ENCODE measurements around the gene ZNF407.

ZNF407 gene

DNA sequence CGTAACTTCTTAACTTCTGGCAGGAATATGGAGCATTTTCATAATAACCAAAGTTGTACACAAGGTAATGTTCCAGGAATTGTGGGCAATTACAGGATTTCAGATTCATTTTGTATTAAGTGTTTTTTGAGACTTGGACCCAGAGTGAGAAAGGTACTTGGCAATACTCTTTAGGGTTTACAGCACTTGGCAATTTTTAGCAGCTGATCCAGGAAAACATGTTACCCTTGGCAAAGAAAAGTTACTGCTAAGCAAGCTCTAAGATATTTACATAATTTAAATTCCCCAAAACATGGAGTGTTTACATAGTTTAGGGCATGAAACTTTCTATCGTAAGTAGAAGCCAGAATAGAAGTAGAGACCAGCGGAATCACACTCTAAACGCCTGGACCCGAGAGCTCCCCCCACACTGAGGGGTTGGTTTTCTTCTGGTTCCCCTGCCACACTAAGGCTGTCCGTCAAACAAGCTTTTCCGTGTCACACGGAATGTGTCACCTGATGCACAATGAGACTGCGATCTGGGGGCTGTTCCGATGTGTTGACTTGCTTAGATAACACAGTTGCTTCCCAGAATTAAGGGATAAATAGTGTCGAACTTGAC is 434.1 kb downstream of the ZNF407 start:
- DNase-seq: no peak

DNA sequence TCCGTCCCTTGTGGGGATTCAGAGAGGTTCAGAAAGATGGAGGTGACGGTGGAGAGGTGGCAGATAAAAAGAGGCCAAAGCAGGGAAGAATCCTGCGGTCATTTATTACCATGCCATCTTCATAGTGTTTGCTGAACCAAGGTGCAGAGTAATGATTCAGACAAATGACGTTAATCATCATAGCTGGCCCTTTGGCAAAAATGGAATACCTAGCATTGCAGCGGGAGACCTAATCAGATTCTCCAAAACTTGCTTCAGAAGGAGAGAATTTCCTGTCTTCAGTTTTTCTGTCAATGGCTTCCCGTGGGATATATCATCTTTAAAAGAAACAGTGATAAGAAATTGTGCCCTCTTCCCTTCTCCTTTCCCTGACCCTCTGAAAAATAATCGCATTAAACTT is 435.8 kb downstream of the ZNF407 start:
- no peak for DNase-seq

GRCh38 chr18:75034937-75035336 is 437.3 kb downstream of the ZNF407 start:
- DNase-seq: no peak

DNA sequence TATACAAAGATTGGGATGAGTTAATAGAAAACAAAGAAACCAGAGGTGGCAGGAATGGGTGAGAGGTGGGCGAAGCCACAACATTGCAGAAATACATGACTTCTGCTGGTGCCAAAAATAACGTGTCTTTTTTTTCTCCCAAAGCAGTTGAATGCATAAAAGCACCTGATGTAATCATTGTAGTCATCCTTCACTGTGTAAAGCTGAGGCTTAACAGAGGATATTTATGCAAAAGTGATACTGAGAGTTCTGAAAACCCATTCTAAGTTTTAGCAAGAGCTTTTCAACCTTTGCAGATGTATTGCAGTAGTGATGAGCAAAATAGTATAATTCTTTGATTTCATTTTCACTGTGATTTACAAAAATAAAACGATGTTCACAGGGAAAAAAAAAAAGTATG is 438.3 kb downstream of the ZNF407 start:
- DNase-seq: no peak

DNA sequence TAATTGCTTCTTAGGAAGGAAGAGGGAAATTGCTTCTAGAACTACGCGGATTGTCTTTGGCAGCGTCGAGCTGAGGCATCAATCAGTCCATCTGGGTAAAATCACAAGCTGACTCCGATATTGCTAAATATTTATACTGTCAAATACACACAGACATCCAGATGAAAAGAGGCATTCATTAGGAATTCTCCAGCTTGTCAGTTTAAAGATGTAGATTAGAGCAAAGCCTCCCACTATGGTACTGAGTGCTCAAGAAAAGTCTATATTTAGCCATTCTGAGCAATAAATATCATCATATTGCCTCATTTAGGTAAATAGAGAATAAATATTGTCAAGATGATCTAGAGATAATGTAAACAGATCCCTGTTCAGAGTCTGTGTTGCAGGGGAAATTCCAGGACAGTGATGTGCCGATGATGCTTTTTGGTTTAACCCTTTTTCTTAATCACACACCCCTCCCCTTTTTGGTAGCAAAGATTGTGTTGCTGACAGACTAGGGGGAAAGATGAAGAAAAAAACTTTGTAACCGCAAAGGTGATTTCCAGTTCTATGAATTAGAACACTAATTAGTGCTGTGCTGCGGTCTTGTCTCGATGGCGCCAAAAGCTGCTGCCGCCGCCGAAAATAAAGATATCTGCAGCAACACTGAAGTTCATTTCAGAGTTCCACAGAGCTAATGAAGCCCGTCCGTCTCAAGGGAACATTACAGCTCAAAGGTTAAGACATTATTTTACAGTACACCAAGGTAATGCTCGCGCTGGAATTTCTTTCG is 439.4 kb downstream of the ZNF407 start:
- DNase-seq: no peak

- no peak for DNase-seq
Measured at GRCh38 chr18:75037689-75037955, 440.0 kb downstream of the ZNF407 start.

DNA sequence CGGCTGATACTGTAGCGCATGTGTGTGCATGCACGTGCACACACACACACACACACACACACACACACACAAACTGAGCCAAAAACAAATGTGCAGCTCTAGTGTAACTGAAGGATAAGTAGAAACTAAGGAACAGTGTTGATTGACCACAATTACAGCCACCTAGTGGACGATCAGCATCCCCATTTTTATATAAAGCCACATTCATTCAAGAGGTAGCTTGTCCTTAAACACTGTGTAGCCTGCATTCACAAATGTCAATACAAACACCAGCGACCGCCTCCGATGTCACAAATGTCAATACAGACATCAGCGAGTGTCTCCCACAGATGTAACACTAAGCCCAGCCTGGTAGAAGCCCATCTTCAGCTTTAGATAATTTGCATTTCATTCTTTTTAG is 443.9 kb downstream of the ZNF407 start:
- DNase-seq: no peak

- no peak for DNase-seq
Measured at GRCh38 chr18:75043478-75043877, 445.8 kb downstream of the ZNF407 start.

DNA sequence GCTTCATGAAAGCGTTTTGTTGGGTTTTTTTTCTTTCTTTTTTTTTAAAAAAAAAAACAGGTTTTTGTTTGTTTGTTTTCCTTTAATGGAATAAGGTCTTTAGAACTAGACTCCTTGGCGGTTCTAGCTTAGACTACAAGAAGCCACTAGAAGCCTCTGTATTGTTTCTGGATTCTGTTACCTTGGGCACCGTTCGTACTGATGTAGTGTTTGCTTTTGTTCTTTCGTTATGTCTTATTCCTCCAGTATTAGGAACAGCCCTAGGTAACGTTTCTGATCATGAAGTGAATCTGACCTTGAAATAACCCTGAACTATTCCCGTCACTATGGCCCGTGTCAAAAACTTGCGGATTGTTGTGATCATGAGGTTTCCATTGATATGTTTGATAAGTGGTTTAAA is 446.6 kb downstream of the ZNF407 start:
- DNase-seq: no peak

- DNase-seq: no peak
Measured at GRCh38 chr18:75044791-75045190, 447.1 kb downstream of the ZNF407 start.

GRCh38 chr18:75045272-75045671 is 447.6 kb downstream of the ZNF407 start:
- DNase-seq: no peak

GRCh38 chr18:75047240-75047961 is 449.7 kb downstream of the ZNF407 start:
- no peak for DNase-seq

DNA sequence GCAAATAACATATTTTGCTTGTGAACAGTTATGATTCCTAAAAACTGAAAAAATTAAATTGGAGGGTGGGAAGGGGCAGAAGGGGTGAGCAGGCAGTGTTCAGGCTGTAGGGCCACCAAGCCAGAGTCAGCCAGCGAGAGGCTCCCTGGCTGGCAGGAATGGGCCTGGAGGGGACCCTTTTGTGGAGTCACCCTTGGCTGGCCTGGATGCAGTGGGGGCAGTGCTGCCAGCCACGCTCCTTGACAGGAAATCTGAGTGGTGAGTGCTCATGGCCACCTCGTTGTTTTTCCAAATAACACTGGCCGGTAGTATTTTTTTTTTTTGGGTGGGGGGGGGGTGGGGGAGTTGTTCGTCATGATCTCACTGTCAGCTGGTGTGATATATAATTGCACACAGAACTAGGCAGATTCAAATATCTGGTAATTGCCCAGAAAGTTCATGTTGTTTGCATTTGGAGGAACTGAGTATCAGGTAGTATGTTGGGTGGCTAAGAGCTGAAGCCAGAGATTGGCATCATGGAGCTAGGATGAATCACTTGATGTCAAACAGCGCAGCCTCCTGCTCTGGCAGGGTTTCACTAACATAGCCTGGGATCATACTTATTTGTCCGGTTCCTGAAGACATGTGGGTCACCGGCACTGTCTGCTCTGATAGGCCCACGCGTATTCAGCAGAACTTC is 451.2 kb downstream of the ZNF407 start:
- no peak for DNase-seq

GRCh38 chr18:75049455-75049789 is 451.8 kb downstream of the ZNF407 start:
- DNase-seq: no peak

GRCh38 chr18:75051757-75052156 is 454.1 kb downstream of the ZNF407 start:
- DNase-seq: no peak

DNA sequence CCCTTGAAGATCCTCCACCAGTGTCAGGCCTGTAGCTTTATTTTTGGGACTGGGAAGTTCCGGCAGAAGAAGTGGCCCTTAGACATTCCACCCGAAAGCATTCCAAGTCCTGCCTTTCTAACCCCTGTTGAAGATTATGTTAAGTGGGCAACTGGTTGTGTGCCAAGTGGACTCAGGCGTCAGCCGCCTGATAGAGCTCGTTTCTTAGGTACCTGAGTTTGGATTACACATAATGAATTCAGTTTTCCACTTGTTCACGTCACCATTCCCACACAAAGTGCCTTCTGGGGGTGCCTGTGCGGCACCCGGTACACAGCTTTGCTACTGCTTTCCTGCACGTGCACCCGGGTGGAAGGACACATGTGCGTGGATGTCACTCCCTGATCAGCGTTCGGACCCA is 454.8 kb downstream of the ZNF407 start:
- DNase-seq: no peak

GRCh38 chr18:75053028-75053629 is 455.5 kb downstream of the ZNF407 start:
- DNase-seq: no peak

- no peak for DNase-seq
Measured at GRCh38 chr18:75054046-75054445, 456.4 kb downstream of the ZNF407 start.

GRCh38 chr18:75054611-75055010 is 456.9 kb downstream of the ZNF407 start:
- no peak for DNase-seq

DNA sequence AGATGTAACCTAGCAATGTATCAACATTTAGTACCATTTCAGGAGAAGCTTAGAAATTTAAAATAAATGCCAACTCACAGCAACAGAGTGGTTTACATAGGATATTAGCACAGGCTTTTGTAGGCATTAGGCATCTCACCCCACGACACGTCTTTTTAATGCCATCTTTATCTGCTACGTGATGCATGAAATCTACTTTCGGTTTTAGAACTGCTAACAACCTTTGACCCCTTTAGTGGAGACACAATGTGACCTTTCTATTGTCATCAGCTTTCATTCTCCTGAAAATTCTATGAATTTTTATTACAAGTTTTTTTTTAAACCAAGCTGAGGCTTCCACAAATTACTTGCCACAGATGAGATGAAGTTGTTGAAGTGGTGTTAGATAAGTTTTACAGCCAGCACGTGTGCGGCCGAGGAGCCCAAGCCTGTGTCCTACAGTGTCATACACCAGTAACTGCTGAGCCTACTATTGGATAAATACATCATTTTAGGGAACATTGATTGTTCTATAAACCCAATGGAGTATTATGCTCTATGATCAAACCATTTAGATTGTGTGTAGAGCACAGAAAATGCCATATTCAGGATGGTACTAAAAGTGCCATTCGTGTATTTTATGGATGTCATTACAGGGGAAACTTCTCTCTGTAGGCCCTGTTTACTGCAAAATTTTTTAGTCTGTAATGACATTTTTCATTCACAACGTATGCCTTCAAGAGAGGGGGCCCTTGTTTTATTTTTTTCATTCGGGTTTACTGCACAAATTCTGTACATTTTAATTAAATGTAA is 459.7 kb downstream of the ZNF407 start:
- DNase-seq: no peak

DNA sequence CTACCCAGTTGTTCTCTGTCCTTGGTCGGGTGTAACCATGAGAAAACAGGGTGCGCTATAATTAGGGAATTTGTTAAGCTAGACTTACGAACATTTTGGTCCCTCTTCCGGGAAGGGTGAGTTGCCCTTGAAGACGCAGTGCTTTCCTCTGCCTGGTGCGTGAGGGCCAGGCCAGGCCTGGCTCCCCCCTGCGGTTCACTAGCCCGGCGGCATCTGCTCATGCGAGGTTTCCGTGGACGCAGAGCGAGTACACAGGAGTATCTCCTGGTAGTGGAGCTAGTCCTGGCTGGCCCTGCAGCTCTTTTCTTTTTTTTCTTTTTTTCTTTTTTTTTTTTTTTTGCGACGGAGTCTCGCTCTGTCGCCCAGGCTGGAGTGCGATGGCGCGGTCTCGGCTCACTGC is 462.5 kb downstream of the ZNF407 start:
- no peak for DNase-seq

- DNase-seq: no peak
Measured at GRCh38 chr18:75062297-75062886, 464.7 kb downstream of the ZNF407 start.
